Ectodermal cell (in vitro differentiated cells): Measurements from ENCODE around the gene FGFBP3.
"Not testable (repeated sequence)": the region's sequence is repeated elsewhere in the genome, so short reads cannot be mapped to it uniquely, and the experiment has no call there.

Experiments
- H3K27ac ChIP-seq: 2 replicates; pipeline ENCODE4 v1.7.0; 2013; ENCODE audit warnings: mild to moderate bottlenecking, low read depth, low read length; ENCODE audit not compliant: insufficient read depth, poor library complexity, severe bottlenecking
- H3K27me3 ChIP-seq: 2 replicates; pipeline ENCODE4 v1.7.0; 2013; ENCODE audit warnings: mild to moderate bottlenecking, low read length; ENCODE audit not compliant: insufficient read depth, control insufficient read depth, poor library complexity, severe bottlenecking
- H3K36me3 ChIP-seq: one replicate; pipeline ENCODE4 v1.7.0; 2013; ENCODE audit warnings: low read length; ENCODE audit not compliant: control insufficient read depth, insufficient read depth
- H3K4me1 ChIP-seq: one replicate; pipeline ENCODE4 v1.7.0; 2013; ENCODE audit warnings: low read length; ENCODE audit not compliant: control insufficient read depth, insufficient read depth
- H3K4me3 ChIP-seq: 2 replicates; pipeline ENCODE4 v1.7.0; 2013; ENCODE audit warnings: low read depth, low read length, control low read depth; ENCODE audit not compliant: insufficient read depth
- H3K9me3 ChIP-seq: 2 replicates; pipeline ENCODE4 v1.7.0; 2013; ENCODE audit warnings: mild to moderate bottlenecking, low read length, moderate library complexity; ENCODE audit not compliant: control insufficient read depth
- WGBS, 2 experiments: methylation state at CpG; one replicate each; pipeline ENCODE4 v1.1.7; 2013; ENCODE audit warnings: missing lambda C conversion rate in 2 of 2; 5-methylcytosine and 5-hydroxymethylcytosine counted together

Gene FGFBP3

DNA sequence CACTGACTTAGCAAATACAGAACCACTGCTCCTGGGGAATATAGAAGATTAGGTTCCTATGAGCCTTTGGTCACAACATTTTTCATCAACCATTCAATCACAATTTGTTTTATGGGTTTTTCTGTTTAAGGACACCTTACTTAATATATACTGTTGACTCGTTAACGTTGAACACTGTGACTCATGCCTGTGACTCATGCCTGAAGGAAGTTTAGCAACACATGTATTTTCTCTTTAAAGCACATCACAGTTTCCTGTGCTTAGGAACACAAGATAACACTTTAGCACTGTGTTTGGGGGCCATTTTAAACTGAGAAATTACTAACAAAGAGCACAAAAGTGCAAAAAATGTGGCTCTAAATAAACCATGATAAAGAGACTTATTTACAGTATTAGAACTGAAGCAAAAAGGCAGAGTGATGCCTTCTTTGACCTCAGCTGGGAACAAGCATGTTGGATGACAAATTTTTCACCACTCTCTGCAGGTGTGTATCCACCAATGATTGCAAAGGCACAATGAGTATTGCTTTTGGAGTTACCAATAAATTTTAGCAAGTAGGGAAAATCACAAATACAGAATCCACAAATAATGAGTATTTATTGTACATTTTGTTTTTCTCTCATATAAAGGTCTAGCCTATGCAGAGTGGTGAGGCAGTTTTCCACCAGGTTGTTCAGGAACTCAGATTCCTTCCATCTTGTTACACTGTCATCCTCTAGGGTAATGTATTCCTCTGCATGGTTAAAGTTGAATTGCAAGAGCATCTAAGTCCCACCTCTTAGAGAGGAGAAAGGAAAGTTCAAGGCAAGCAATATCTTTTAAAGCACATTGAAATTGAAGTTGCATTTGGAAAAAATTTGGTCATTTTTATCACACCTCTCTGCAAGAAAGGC is 7.3 kb downstream of the FGFBP3 start:
- Histone ChIP-seq H3K27me3 (no peaks in the 10 kb centered on the region), H3K4me1 (peaks cover 8% of the 10 kb centered on the region), H3K36me3 (no peaks in the 10 kb centered on the region), H3K4me3 (no peak overlapping the region), H3K27ac (no peak overlapping the region), H3K9me3 (no peaks in the 10 kb centered on the region)
- 65 to 80% methylated on average over 2 of the region's 2 CpGs for WGBS, 2 experiments

DNA sequence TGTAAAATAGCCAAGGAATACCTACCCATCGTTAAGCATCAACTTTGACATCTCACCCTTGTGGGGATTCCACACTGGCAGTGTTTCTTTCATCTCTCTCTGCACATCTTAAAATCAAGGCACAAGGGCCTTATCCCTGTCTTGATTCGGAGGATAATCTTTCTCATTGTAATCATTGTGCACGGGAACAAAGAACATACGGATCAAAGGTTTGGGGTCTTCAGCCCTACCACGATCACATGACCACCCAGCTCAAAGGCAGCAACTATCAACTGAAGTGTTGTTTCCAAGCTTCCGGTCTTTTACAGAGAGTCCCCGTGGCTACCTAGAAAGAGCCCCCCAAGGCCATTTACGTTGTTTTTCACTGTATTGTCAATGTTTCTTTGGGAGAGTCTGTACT is 11.9 kb downstream of the FGFBP3 start:
- Histone ChIP-seq H3K36me3 (no peaks in the 10 kb centered on the region), H3K4me1 (peaks cover 8% of the 10 kb centered on the region), H3K4me3 (no peak overlapping the region), H3K9me3 (peaks cover 3% of the 10 kb centered on the region), H3K27ac (no peak overlapping the region), H3K27me3 (no peaks in the 10 kb centered on the region)
- 65 to 69% methylated on average over 8 of the region's 8 CpGs for WGBS, 2 experiments

DNA sequence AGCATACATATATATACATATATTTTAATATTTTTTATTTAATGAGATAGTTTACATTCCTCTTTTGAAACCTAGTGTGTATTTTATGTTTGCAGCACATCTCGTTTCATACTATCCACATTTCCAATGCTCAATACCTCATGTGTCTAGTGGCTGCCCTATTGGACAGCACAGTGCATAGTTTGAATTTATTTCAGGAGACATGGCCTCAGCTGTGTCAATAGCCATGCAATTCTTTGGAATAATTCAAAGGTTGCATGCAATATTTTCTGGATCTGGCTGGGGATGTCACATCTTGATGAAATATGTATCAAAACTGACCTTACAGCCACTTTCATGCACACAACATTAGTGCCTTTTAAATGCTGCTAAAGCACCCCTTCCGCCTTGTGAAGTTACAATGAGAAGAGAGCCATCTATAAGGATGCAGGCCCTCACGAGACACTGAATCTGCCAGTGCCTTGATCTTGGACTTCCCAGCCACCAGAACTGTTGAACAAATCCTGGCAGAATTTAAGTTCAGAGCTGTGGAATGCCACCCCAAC is 13.0 kb downstream of the FGFBP3 start:
- Histone ChIP-seq H3K36me3 (no peaks in the 10 kb centered on the region), H3K9me3 (peaks cover 3% of the 10 kb centered on the region), H3K27me3 (no peaks in the 10 kb centered on the region), H3K27ac (no peak overlapping the region), H3K4me3 (no peak overlapping the region), H3K4me1 (peaks cover 8% of the 10 kb centered on the region)
- 95 to 99% methylated on average over 3 of the region's 3 CpGs for WGBS, 2 experiments

DNA sequence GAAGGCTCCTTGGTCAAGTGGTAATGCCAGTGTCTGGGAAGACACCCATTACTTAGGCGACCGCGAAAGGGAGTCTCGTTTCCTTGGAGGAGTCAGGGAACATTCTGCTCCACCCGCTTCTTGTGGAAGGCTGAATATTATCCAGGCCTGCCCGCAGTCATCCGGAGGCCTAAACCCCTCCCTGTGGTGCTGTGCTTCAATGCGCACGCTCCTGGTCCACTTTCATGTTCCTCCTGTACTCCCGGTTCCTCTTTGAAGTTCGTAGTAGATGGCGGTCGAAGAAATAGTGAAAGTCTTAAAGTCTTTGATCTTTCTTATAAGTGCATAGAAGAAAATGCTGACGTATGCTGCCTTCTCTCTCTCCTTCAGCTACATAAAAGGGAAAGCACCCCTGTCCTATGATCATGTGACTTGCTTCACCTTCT is 15.0 kb downstream of the FGFBP3 start:
- not testable (repeated sequence) for H3K27ac ChIP-seq, H3K9me3 ChIP-seq, H3K27me3 ChIP-seq, H3K4me3 ChIP-seq, H3K36me3 ChIP-seq
- WGBS, 2 experiments, result 91 to 95% methylated on average over 14 of the region's 14 CpGs
- H3K4me1 ChIP-seq, result peaks cover 13% of the 10 kb centered on the region

DNA sequence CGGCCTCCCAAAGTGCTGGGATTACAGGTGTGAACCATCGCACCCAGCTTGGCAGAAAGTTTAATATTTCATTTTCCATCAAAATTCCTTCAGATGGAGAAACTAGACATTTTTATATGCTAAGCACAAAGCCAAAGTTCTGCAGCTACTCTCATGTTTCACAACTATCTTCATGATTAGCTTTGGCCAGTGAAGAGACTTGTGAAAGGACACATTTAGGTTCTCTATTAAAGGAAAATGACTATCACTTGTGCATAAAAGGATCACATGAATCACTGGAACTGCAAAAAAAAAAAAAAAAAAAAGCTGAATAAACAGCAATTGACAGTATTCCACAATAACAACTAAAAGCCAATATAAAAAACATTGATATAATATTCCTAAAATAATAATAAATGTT is 16.2 kb downstream of the FGFBP3 start:
- no peaks in the 10 kb centered on the region for H3K36me3 ChIP-seq
- H3K27ac ChIP-seq, result no peak overlapping the region
- H3K27me3 ChIP-seq, result no peaks in the 10 kb centered on the region
- H3K4me3 ChIP-seq, result no peak overlapping the region
- H3K9me3 ChIP-seq, result peaks cover 3% of the 10 kb centered on the region
- peaks cover 18% of the 10 kb centered on the region for H3K4me1 ChIP-seq
- 92 to 99% methylated on average over 2 of the region's 2 CpGs for WGBS, 2 experiments

DNA sequence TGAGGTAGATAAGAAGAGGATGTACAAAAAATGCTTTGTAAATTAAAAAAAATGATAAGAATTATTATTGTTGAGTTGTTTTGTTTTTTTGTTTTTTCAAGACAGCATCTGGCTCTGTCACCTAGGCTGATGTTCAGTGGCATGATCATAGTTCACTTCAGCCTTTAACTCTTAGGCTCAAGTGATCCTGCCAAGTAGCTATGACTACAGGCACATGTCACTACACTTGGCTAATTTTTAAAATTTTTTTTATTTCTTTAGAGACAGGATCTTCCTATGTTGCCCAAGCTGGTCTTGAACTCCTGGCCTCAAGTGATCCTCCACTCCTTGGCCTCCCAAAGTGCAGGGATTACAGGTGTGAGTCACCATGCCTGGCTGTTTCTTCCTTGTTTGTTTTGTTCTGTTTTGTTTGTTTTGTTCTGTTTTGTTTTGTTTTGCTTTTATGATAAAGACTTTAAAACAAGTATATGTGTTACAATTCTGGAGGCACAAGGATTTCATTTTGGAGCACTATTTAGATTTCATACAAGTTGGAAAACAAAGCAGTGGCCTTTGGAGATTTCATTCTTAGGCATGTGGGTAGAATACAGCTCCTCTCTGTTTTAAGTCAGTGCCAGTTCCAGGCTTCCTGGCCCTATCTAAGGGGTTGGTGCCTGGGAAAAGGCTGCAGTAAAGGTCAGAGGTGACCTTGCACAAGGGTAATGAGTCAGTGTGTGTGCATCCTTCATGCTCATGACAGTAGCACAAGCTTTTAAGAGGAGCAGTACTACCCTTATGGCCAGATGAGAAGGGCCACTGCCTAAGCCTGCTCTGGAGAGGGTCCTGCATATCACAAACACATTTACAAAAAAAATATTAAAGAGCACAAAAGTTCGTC is 17.9 kb downstream of the FGFBP3 start:
- H3K36me3 ChIP-seq, result no peaks in the 10 kb centered on the region
- no peaks in the 10 kb centered on the region for H3K27me3 ChIP-seq
- H3K27ac ChIP-seq, result peak overlapping the region; percentile 50
- no peak overlapping the region for H3K4me3 ChIP-seq
- peaks cover 17% of the 10 kb centered on the region for H3K4me1 ChIP-seq
- WGBS, 2 experiments, result 95% methylated on average over 1 of the region's 1 CpG
- no peaks in the 10 kb centered on the region for H3K9me3 ChIP-seq

DNA sequence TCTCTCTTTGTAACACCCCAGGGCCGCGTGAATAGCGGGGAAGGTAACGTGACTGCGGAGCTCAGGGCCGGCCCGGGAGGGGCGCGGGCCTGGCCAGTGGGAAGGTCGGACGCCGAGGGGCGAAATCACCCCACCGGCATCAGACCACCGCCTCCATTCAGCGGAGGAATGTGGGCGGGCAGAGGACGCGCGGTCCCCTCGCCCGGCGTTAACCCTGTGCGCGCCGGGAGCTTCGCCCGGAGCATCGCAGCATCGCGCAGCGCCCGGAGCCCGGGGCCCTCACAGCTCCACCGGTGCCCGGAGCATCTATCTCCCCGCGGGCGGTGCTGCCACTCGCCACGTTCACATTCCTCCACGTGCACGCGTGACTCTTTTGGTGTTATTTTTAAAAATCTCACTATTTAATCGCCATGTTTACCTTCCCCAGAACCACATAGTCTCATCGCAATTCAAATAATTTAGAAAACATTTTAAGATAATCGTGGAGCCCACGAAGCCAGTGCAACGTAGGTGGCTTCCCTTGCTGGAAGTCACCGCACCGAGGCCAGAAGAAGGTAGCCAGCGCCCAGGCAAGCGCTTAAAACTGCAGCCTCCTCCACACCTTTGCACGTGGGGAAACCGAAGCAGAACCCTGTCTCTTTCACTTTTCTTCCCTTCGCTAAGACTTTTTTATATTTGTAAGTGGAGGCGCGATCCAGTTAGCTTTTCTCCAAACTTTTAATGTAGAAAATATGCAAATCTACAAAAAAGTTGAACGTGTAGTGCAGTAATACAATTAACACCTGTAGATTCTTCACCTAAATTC is 21.8 kb downstream of the FGFBP3 start:
- H3K9me3 ChIP-seq, result no peaks in the 10 kb centered on the region
- peaks cover 48% of the 10 kb centered on the region for H3K4me1 ChIP-seq
- peak overlapping the region; percentile 16 for H3K4me3 ChIP-seq
- no peaks in the 10 kb centered on the region for H3K27me3 ChIP-seq
- no peaks in the 10 kb centered on the region for H3K36me3 ChIP-seq
- peak overlapping the region; percentile 82 for H3K27ac ChIP-seq
- WGBS, 2 experiments, result 1 to 2% methylated on average over 56 to 59 of the region's 59 CpGs

DNA sequence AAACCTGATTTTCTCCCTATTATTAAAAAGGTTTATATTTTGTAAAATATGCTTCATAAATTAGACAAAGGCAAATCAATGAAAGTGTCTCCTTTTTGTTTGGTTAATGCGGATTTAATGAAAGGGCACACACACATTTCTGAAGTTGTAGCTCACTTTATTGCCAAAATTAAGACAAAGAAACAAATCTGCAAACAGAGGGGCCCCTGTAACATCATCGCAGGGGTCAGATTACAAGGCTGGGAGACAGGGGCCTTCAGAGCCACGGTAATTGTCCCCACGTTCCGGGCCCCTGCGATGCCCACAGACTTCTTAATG is 22.4 kb downstream of the FGFBP3 start:
- H3K4me3 ChIP-seq, result no peak overlapping the region
- H3K36me3 ChIP-seq, result no peaks in the 10 kb centered on the region
- H3K27me3 ChIP-seq, result no peaks in the 10 kb centered on the region
- peaks cover 48% of the 10 kb centered on the region for H3K4me1 ChIP-seq
- 0% methylated on average over 6 of the region's 6 CpGs for WGBS, 2 experiments
- no peaks in the 10 kb centered on the region for H3K9me3 ChIP-seq
- peak overlapping the region; percentile 82 for H3K27ac ChIP-seq

DNA sequence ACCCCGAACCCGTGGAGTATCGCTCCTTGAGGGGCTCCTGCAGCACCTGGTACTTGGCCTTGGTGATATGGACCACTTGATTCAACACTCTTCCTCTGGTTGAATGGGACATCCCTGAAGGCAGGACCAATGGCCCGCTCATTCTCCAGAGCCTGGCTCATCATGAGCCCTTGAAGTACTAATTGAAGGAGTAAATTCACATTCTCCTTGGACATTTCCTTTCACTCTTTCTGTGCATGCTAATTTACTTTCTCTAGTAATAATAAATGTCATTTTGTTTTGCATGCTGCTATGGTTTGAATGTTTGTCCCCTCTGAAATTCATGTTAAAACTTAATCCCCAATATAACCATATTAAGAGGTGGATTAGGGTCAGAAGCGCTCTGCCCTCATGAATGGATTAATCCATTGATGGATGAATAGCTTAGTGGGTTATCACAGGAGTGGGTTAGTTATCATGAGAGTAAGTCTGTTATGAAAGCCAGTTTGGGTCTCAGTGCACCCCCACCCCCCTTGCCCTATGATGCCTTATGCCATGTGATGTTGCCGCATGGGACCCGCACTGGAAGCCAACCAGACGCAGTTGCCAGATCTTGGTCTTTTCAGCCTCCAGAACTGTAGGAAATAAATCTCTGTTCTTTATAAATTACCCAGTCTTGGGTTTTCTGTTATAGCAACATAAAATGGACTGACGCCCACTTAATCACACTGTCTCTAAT is 23.8 kb downstream of the FGFBP3 start:
- Histone ChIP-seq H3K4me1 (peaks cover 50% of the 10 kb centered on the region), H3K27me3 (no peaks in the 10 kb centered on the region), H3K36me3 (no peaks in the 10 kb centered on the region), H3K27ac (peak overlapping the region; percentile 66), H3K4me3 (no peak overlapping the region), H3K9me3 (no peaks in the 10 kb centered on the region)
- WGBS, 2 experiments, result 93 to 95% methylated on average over 8 of the region's 9 CpGs
